Ishikawa (cell line): ENCODE data around the gene LY6G5C.

ENCODE experiments used
- CEBPB ChIP-seq: IDR thresholded peaks from 2 replicates; pipeline ENCODE4 v1.6.1; 2012
- CREB1 ChIP-seq: IDR thresholded peaks from 2 replicates; pipeline ENCODE4 v1.6.1; 2012; ENCODE audit warnings: low read depth
- EGR1 ChIP-seq: IDR thresholded peaks from 2 replicates; pipeline ENCODE4 v1.6.1; 2012
- EP300 ChIP-seq: IDR thresholded peaks from 2 replicates; pipeline ENCODE4 v1.6.1; 2012; ENCODE audit warnings: borderline replicate concordance
- FOXM1 ChIP-seq: IDR thresholded peaks from 2 replicates; pipeline ENCODE4 v1.6.1; 2012; ENCODE audit warnings: low read depth, borderline replicate concordance
- MAX ChIP-seq: IDR thresholded peaks from 2 replicates; pipeline ENCODE4 v1.6.1; 2012
- NFIC ChIP-seq: IDR thresholded peaks from 2 replicates; pipeline ENCODE4 v1.6.1; 2012
- RAD21 ChIP-seq: IDR thresholded peaks from 2 replicates; pipeline ENCODE4 v1.6.1; 2012; ENCODE audit warnings: low read depth
- TAF1 ChIP-seq: IDR thresholded peaks from 2 replicates; pipeline ENCODE4 v1.6.1; 2012; ENCODE audit warnings: low read depth, mild to moderate bottlenecking
- TCF12 ChIP-seq: IDR thresholded peaks from 2 replicates; pipeline ENCODE4 v1.6.1; 2012; ENCODE audit warnings: low read depth
- TEAD4 ChIP-seq: IDR thresholded peaks from 2 replicates; pipeline ENCODE4 v1.6.1; 2012
- USF1 ChIP-seq: IDR thresholded peaks from 2 replicates; pipeline ENCODE4 v1.6.1; 2012
- YY1 ChIP-seq: IDR thresholded peaks from 2 replicates; pipeline ENCODE4 v1.6.1; 2012; ENCODE audit warnings: low read depth
- ZBTB7A ChIP-seq: IDR thresholded peaks from 2 replicates; pipeline ENCODE4 v1.6.1; 2012; ENCODE audit warnings: low read depth
- TF ChIP-seq, protein P1 (sequence below): IDR thresholded peaks from 2 replicates; pipeline ENCODE4 v1.6.1; 2012; ENCODE audit warnings: low read depth, mild to moderate bottlenecking

LY6G5C gene

DNA sequence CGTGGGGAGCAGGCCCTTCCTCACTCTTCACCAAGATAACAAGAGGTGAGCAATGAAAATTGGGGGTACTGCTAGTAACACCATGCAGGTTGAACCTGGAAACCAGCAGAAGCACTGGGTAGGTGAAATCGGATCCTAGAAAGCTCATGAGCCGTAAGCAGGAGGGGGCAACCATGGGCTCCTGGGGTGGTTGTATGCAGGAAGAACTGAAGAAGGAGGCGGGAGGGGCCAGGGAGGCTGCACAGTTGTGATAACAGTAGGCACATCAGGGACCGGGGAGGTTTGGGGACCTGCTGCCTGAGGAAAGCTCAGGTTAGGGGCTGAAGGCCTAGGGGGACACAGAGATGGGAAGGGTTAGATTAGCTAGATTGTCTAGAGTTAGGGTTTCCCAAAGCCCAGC, 5.6 kb upstream of the LY6G5C start:
- no peak for TF ChIP-seq ZBTB7A
- no peak for TF ChIP-seq RAD21
- TF ChIP-seq MAX, result no peak
- TF ChIP-seq NFIC, result no peak
- TF ChIP-seq, protein P1, sequence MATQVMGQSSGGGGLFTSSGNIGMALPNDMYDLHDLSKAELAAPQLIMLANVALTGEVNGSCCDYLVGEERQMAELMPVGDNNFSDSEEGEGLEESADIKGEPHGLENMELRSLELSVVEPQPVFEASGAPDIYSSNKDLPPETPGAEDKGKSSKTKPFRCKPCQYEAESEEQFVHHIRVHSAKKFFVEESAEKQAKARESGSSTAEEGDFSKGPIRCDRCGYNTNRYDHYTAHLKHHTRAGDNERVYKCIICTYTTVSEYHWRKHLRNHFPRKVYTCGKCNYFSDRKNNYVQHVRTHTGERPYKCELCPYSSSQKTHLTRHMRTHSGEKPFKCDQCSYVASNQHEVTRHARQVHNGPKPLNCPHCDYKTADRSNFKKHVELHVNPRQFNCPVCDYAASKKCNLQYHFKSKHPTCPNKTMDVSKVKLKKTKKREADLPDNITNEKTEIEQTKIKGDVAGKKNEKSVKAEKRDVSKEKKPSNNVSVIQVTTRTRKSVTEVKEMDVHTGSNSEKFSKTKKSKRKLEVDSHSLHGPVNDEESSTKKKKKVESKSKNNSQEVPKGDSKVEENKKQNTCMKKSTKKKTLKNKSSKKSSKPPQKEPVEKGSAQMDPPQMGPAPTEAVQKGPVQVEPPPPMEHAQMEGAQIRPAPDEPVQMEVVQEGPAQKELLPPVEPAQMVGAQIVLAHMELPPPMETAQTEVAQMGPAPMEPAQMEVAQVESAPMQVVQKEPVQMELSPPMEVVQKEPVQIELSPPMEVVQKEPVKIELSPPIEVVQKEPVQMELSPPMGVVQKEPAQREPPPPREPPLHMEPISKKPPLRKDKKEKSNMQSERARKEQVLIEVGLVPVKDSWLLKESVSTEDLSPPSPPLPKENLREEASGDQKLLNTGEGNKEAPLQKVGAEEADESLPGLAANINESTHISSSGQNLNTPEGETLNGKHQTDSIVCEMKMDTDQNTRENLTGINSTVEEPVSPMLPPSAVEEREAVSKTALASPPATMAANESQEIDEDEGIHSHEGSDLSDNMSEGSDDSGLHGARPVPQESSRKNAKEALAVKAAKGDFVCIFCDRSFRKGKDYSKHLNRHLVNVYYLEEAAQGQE, result no peak
- no peak for TF ChIP-seq EP300
- no peak for TF ChIP-seq TAF1
- TF ChIP-seq EGR1, result no peak
- TF ChIP-seq YY1, result no peak
- TF ChIP-seq USF1, result no peak

DNA sequence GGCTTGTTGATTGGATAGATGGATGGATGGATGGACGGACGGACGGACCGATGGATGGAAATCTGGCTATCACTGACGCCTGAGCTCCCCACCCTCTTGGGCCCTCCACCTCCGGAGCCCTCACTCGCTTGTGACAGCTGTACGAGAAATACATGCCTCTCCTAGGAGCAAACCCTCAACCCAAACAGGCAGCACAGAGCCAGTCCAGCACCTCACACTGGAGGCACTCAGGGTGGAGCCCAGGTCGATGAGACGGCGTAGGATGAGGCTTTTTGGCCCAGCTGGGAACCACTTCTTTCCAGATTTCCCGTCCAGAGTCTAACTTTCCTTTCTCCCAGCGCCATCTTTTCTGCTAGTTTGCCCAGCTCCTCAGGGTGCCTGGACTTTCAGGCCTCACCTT, 2.7 kb upstream of the LY6G5C start:
- TF ChIP-seq CEBPB, result no peak
- TF ChIP-seq TCF12, result no peak
- no peak for TF ChIP-seq EGR1
- TF ChIP-seq USF1, result no peak
- TF ChIP-seq EP300, result no peak
- TF ChIP-seq, protein P1, result no peak
- TF ChIP-seq ZBTB7A, result no peak
- no peak for TF ChIP-seq TEAD4
- TF ChIP-seq CREB1, result no peak
- TF ChIP-seq YY1, result no peak
- no peak for TF ChIP-seq TAF1
- no peak for TF ChIP-seq NFIC
- TF ChIP-seq MAX, result no peak
- no peak for TF ChIP-seq RAD21
- TF ChIP-seq FOXM1, result no peak

DNA sequence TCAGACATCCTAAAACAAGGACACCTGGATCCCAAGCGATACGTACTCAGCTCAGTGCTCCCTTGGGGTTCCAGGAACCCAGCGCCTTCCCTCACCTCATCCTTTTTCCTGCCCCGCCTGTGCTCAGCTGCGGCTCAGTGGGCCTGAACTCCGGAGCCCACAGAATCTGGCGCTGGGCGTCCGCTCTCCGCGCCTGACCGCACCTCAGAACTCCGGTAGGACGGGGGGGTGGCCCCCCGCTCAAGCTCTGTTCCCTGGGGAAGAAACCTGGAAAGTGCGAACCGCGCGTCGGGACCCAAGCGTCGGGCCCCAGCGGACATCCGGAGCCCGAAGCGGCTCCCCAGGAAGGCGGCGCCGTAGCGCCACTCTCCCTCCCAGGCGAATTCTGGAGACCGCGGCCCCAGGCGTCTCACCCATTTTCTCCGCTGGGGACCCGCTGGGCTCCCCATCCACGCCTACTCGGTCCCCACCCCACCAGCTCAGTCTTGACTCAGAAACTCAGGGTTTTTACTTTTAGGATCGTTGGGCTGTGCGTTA, 336 bp upstream of the LY6G5C start:
- TF ChIP-seq FOXM1, result no peak
- 0 out of 2 replicates have a peak, but pooled peaks have one; percentile 23 for TF ChIP-seq TAF1
- no peak for TF ChIP-seq EGR1
- no peak for TF ChIP-seq CREB1
- 0 out of 2 replicates have a peak, but pooled peaks have one; percentile 29 for TF ChIP-seq EP300
- TF ChIP-seq ZBTB7A, result no peak; the same call in 1 of the 2 replicates
- TF ChIP-seq USF1, result no peak
- TF ChIP-seq MAX, result peak; percentile 24; the same call in 1 of the 2 replicates
- no peak for TF ChIP-seq CEBPB
- TF ChIP-seq TEAD4, result peak; percentile 10; the same call in 1 of the 2 replicates
- peak; percentile 37 for TF ChIP-seq NFIC
- peak; percentile 49; the same call in 1 of the 2 replicates for TF ChIP-seq TCF12
- no peak; the same call in 1 of the 2 replicates for TF ChIP-seq RAD21
- peak; percentile 16; the same call in 1 of the 2 replicates for TF ChIP-seq YY1
- TF ChIP-seq, protein P1, result no peak
